Mucosa of rectum (tissue), 2 donors: ENCODE measurements around the gene ITGB1BP2.
"Not testable (repeated sequence)": the region's sequence is repeated elsewhere in the genome, so short reads cannot be mapped to it uniquely, and the experiment has no call there.

ENCODE experiments used
- H3K27ac ChIP-seq, 2 donors: one replicate each; pipeline ENCODE4 v1.7.0; 2013; ENCODE audit warnings: inconsistent platforms in 2 of 2, low read depth in 2 of 2, low read length in 2 of 2
- H3K27me3 ChIP-seq, 2 donors: one replicate each; pipeline ENCODE4 v1.7.0; 2013; ENCODE audit warnings: low read length in 2 of 2; ENCODE audit not compliant: control insufficient read depth in 2 of 2, insufficient read depth in 2 of 2
- H3K36me3 ChIP-seq, 2 donors: one replicate each; pipeline ENCODE4 v1.7.0; 2013; ENCODE audit warnings: low read length in 2 of 2; ENCODE audit not compliant: control insufficient read depth in 2 of 2, insufficient read depth in 2 of 2
- H3K4me1 ChIP-seq, 2 donors: one replicate each; pipeline ENCODE4 v1.7.0; 2013; ENCODE audit warnings: low read length in 2 of 2, mild to moderate bottlenecking in 1 of 2; ENCODE audit not compliant: control insufficient read depth in 2 of 2, insufficient read depth in 2 of 2
- H3K4me3 ChIP-seq, 2 donors: one replicate each; pipeline ENCODE4 v1.7.0; 2013; ENCODE audit warnings: low read length in 2 of 2
- H3K9ac ChIP-seq, 2 donors: one replicate each; pipeline ENCODE4 v1.7.0; 2013; ENCODE audit warnings: low read length in 2 of 2, low read depth in 1 of 2, mild to moderate bottlenecking in 1 of 2
- H3K9me3 ChIP-seq, 2 donors: one replicate each; pipeline ENCODE4 v1.7.0; 2013; ENCODE audit warnings: low read length in 2 of 2; ENCODE audit not compliant: control insufficient read depth in 2 of 2
- donor health status: healthy.
- donor health status: Normal muscosa, but diverticular disease.

The ITGB1BP2 gene

DNA sequence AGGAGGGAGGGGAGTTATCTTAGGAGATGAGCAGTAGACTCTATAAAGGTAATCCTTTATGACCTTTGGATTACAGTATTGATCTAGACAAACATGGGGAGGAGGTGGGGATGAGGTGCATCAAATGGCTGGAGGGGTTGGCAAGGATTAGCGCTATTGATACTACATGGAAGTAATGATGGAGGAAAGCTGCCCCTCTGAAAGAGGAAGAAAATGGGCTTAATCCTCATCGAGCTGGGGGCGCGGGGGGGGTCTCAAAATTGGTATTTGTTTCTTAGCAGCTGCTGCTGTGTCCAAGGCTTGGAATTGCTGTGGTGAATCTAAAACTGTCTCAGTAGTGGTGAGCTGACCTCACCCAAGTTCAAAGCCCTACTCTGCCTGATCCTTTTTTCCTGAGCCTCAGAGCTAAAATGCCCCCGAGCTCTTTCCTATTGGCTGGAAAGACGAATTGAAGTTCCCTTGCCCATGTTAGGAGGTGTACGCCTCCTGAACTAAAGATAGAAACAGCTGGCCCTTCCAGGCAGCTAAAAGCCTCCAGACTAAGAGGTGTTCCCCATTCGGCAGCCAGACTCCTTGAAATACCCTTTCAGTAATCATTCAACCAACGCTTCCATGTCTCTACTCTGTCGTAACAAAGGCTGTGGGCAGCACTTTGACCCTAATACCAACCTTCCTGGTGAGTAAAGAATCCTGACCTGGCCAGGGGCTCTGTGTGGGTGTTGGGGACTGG, at the start of gene ITGB1BP2:
Gene ITGB1BP2 (plus strand): TSS at position 556 of the 730 bp plus-strand sequence. CDS start 57 bp downstream, at position 613.
- H3K9me3 ChIP-seq, result no peaks in the 10 kb centered on the region
- H3K9ac ChIP-seq, result no peak within 1 kb of the TSS
- H3K27ac ChIP-seq, result no peak within 1 kb of the TSS
- H3K4me3 ChIP-seq, result no peak within 1 kb of the TSS
- peaks cover 22 to 32% of the 10 kb centered on the region in 2 donors for H3K36me3 ChIP-seq
- H3K27me3 ChIP-seq, result no peaks in the 10 kb centered on the region
- no peaks in the 10 kb centered on the region for H3K4me1 ChIP-seq

GRCh38 chrX:71252221-71252620, 49.3 kb upstream of the ITGB1BP2 start:
- H3K9me3 ChIP-seq, result no peaks in the 10 kb centered on the region
- H3K4me3 ChIP-seq, result no peak overlapping the region
- no peak overlapping the region for H3K9ac ChIP-seq
- no peak overlapping the region for H3K27ac ChIP-seq
- peaks cover 5% of the 10 kb centered on the region in 2 donors for H3K4me1 ChIP-seq
- H3K27me3 ChIP-seq, result no peaks in the 10 kb centered on the region
- H3K36me3 ChIP-seq, result peaks cover 0 to 20% of the 10 kb centered on the region in 2 donors

GRCh38 chrX:71253253-71254091, 48.1 kb upstream of the ITGB1BP2 start:
- Histone ChIP-seq H3K9ac (peak overlapping the region; percentile 65 to 69), H3K27me3 (no peaks in the 10 kb centered on the region), H3K9me3 (no peaks in the 10 kb centered on the region), H3K4me3 (peak overlapping the region; percentile 70 to 80), H3K4me1 (peaks cover 5% of the 10 kb centered on the region in 2 donors), H3K36me3 (peaks cover 0 to 8% of the 10 kb centered on the region in 2 donors), H3K27ac (peak overlapping the region in 1 of 2 donors; percentile 79)

DNA sequence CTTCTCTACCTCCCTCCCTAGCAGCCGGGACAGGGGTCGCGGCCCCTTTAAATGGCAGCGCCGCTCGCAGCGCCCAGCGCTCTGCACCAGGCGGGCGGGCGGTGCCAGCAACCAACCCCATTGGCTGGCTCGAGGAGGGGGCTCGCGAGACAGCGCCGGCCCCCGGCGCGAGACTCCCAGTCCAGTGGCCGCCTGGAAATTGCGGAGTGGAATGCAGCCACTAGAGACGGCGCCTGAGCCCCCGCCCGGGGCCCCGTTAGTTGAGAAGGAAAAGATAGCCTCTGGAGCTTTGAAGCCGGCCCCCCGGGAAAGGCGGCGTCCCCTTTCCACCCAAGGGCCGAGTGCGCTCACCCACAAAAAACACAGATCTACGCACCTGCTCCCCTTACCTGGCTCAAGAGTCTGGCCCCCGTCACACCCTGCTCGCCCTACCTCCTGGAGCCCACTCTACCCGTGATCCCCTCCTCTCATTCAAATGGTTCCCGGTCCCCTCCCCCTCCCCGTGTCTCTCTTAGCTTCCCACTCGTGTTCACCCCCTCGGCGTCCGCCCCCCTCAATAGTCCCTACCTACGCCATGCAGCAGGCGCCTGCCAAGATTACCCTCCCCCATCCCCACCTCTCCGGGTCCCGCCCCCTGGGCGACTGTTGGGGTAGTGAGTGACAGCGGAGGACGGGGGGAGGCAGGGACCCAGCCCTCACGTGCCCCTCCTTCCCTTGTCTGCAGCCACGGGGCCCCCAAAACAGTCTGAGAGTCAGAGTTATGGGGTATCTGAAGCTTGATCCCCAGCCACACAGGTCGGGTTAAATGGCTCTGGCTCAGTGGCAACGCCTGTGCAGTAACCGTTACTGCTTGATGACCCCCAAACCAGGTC, 47.2 kb upstream of the ITGB1BP2 start, which contains the start of gene ZMYM3:
Gene ZMYM3 (minus strand): TSS at position 49 of the 872 bp plus-strand sequence. CDS start 885 bp downstream, outside the sequence.
- Histone ChIP-seq H3K9me3 (no peaks in the 10 kb centered on the region), H3K4me1 (peaks cover 5% of the 10 kb centered on the region in 2 donors), H3K4me3 (peak within 1 kb of the TSS; percentile 70 to 80), H3K9ac (peak within 1 kb of the TSS; percentile 65 to 69), H3K36me3 (peaks cover 0 to 3% of the 10 kb centered on the region in 2 donors), H3K27ac (peak within 1 kb of the TSS; percentile 60 to 79), H3K27me3 (no peaks in the 10 kb centered on the region)

DNA sequence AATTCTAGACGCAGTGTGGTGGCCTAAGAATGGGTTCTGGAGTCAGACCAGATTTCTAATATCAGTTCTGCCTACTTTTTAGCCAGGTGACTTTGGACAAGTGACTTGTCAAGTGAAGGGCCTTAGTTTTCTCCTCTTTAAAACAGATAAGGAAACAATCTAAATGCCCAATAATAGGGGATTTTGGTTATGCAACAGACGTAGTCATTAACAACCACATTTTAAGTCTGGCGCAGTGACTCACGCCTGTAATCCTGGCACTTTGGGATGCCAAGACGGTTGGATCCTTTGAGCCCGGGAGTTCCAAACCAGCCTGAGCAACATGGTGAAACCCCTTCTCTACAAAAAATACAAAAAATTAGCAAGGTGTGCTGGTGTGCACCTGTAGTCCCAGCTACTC, 45.5 kb upstream of the ITGB1BP2 start:
- no peaks in the 10 kb centered on the region for H3K27me3 ChIP-seq
- no peak overlapping the region for H3K9ac ChIP-seq
- H3K36me3 ChIP-seq, result no peaks in the 10 kb centered on the region
- no peak overlapping the region for H3K4me3 ChIP-seq
- no peaks in the 10 kb centered on the region for H3K9me3 ChIP-seq
- peaks cover 5% of the 10 kb centered on the region in 2 donors for H3K4me1 ChIP-seq
- no peak overlapping the region for H3K27ac ChIP-seq

DNA sequence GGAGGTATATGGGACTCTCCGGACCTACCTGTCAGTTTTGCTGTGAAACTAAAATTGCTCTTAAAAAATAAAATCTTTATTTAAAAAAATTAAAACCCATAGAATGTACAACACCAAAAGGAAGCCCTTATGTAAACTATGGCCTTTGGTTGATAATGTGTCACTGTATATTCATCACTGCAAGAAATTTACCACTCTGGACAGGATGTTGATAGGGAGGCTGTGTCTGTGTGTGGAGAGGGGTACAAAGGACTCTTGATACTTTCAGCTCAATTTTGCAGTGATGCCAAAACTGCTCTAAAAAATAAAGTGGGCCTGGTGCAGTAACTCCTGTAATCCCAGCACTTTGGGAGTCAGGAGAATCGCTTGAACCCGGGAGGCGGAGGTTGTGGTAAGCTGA, 44.7 kb upstream of the ITGB1BP2 start:
- Histone ChIP-seq H3K4me1 (peaks cover 5% of the 10 kb centered on the region in 2 donors), H3K4me3 (no peak overlapping the region), H3K27ac (no peak overlapping the region), H3K9me3 (no peaks in the 10 kb centered on the region), H3K27me3 (no peaks in the 10 kb centered on the region), H3K36me3 (no peaks in the 10 kb centered on the region), H3K9ac (no peak overlapping the region)

DNA sequence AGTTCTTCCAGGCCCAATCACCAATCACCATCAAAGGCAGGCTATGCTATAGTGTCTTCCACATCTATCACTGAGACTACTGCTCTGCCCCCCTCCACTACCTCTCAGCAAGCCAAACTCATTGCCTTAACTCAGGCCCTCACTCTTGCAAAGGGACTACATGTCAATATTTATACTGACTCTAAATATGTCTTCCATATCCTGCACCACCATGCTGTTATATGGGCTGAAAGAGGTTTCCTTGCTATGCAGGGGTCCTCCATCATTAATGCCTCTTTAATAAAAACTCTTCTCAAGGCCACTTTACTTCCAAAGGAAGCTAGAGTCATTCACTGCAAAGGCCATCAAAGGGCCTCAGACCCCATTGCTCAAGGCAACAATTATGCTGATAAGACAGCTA, 32.9 kb upstream of the ITGB1BP2 start:
- H3K9me3 ChIP-seq, H3K27me3 ChIP-seq, H3K9ac ChIP-seq, H3K36me3 ChIP-seq, H3K4me3 ChIP-seq, H3K27ac ChIP-seq, H3K4me1 ChIP-seq: not testable (repeated sequence)

GRCh38 chrX:71269801-71270395, 31.7 kb upstream of the ITGB1BP2 start:
- H3K4me1 ChIP-seq, result no peaks in the 10 kb centered on the region
- H3K36me3 ChIP-seq, result no peaks in the 10 kb centered on the region

DNA sequence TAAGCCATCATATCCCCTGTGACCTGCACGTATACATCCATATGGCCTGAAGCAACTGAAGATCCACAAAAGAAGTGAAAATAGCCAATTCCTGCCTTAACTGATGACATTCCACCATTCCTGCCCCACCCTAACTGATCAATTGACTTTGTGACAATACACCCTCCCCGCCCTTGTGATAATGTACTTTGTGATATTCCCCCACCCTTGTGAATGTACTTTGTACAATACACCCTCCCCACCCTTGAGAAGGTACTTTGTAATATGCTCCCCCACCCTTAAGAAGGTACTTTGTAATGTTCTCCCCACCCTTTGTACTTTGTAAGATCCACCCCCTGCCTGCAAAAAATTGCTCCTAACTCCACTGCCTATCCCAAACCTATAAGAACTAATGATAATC, 29.2 kb upstream of the ITGB1BP2 start:
- H3K9ac ChIP-seq, H3K27ac ChIP-seq: not testable (repeated sequence)

More at GRCh38 chrX:71269801-71270395, 31.7 kb upstream of the ITGB1BP2 start:
- H3K27me3 ChIP-seq, result no peaks in the 10 kb centered on the region
- H3K9ac ChIP-seq, result no peak overlapping the region
- no peak overlapping the region for H3K27ac ChIP-seq
- no peak overlapping the region for H3K4me3 ChIP-seq
- H3K9me3 ChIP-seq, result no peaks in the 10 kb centered on the region

More for the DNA sequence above, 29.2 kb upstream of the ITGB1BP2 start:
- H3K27me3 ChIP-seq, H3K36me3 ChIP-seq, H3K4me1 ChIP-seq, H3K4me3 ChIP-seq, H3K9me3 ChIP-seq: not testable (repeated sequence)
